DMS79 treated with DMSO at 0.1 percent for 48 hours (cell line): ENCODE data around the gene PROCR.
"Not testable (repeated sequence)": the region's sequence is repeated elsewhere in the genome, so short reads cannot be mapped to it uniquely, and the experiment has no call there.

Experiments used
- DNase-seq: peaks from one replicate; lab custom pipeline; 2025; lab: John Stamatoyannopoulos, UW

Gene PROCR

GRCh38 chr20:35171753-35172433 lies at the start of gene PROCR:
Gene PROCR, plus strand, starts transcription at chr20:35172072. Its CDS starts 83 bp downstream, at chr20:35172155.
- DNase-seq = peak; percentile 54

DNA sequence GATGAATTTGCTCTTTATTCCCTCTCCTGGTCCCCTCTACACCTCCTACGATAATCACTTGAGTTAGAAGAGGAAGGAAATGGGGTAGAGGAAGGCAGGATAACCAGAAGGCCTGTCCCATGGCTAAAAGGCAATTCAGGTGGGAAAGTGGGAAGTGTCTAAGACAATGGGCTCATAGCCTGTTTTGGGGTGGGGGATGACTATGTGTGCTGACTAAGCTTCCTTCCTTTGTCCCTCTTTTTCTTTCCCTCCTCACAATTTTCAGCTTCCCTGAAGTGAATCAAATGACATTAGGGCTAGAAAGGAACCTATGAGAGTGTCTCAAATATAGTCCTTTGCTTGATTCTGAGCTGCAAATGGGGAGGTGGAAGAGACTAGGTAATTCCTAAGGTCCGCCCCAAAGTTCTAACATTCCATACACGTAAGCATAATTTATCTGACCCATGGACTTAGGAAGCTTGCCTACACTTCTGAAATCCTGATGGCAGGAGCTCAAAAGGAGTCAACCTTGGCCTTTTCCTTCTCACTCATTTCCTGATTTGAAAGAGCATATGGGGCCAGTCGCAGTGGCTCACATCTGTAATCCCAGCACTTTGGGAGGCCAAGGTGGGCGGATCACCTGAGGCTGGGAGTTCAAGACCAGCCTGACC lies 49.0 kb upstream of the PROCR start:
- DNase-seq = no peak

- no peak for DNase-seq
Measured at GRCh38 chr20:35125753-35126152, 46.1 kb upstream of the PROCR start.

- DNase-seq = no peak
Measured at GRCh38 chr20:35129647-35130069, 42.2 kb upstream of the PROCR start.

DNA sequence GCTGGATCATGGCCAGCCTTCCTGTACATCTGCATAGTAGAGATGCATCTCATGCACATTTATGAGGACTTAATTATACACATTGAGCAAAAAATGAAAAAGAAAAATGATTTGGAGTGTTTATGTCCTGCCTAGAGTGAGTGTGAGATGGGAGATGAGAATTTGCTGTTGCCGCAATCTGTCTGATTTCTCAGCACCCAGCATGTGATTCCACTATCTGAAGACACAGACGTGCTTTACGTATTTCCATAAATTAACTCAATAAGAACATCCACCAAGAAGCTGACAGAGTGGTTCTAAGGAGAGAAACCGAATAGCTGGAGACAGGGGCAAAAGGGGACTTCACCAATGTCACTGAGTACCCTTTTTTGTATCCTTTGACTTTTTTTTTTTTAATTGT lies 39.9 kb upstream of the PROCR start:
- no peak for DNase-seq

- no peak for DNase-seq
Measured at GRCh38 chr20:35133031-35133430, 38.8 kb upstream of the PROCR start.

DNA sequence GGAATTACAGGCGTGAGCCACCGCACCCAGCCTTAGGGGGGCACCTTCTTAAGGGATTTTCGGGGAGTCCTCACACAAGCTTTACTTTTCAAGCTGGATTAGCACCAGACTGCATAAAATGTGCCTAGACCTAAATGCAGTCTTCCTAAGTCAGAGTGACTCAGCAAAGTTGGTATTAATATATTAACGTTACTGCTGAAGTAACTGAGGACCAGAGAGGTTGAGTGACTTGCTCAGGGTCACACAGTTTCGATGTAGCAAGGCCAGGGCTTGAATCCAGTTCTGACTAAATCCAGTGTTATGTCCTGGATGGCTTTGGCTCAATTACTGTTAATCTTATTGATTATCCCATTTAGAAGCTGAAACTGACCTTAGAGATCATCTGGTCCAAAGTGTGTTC lies 38.1 kb upstream of the PROCR start:
- no peak for DNase-seq

- DNase-seq = no peak
Measured at GRCh38 chr20:35134472-35134871, 37.4 kb upstream of the PROCR start.

GRCh38 chr20:35134880-35135279 lies 37.0 kb upstream of the PROCR start:
- DNase-seq = no peak

DNA sequence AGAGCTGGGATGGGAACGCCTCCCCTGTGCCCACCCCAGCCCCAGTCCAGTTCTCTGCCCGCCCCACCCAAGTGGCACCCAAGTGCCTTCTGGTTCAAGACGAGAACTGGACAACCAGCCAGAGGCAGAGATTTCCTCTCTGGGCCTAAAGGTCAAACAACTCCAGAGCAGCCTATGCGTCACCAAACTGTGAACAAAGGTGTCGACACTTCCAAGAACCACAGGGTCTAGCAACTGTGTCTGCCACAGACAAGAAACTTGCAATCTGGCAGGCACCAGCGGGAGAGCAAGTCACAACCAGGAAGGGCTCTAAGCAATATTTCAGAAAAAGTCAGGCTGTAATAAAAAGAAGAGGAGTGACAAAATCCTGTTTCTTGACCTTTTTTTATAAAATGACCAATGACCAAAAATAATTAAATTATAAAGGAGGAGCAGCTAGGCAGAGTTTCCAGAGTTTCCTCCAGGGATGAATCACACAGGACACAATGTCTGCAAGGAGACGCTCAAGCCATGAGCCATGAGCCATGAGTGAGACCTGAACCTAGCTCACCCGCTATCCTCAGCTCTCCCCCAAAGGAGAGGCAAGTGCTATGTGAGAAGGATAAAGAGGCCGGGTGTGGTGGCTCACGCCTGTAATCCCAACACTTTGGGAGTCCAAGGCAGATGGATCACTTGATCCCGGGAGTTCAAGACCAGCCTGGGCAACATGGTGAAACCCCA lies 35.8 kb upstream of the PROCR start:
- no peak for DNase-seq

- no peak for DNase-seq
Measured at GRCh38 chr20:35144694-35145093, 27.2 kb upstream of the PROCR start.

- DNase-seq = peak; percentile 64
Measured at GRCh38 chr20:35145141-35145564, 26.7 kb upstream of the PROCR start.

DNA sequence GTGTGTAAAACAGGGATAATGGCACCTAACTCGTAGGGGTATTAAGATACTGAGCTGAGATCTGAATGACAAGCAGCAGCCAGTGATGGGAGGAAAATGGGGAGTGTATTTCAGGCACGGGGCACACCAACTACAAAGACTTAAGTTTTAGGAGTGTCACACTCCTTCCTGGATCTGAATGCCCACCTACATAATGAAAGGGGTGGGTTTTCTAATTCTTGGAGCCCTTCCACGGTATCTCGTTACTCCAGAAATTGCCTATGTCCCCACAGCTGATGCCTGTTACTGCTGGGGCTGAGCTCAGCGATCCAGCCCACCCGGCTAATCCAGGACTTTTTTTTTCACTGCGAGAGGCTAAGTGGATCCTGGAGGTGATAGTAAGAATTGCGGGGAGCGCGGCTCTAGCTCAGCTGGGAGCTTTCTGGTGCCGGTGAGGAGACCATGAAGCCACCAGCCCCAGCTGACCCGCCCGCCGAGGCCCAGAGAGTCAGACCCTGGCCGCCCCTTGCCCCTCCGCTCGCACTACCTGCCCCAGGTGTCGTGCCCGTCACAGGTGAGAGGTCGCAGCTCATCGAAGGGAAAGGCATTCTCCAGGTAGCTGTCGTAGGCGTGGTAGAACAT lies 25.5 kb upstream of the PROCR start:
- no peak for DNase-seq

DNA sequence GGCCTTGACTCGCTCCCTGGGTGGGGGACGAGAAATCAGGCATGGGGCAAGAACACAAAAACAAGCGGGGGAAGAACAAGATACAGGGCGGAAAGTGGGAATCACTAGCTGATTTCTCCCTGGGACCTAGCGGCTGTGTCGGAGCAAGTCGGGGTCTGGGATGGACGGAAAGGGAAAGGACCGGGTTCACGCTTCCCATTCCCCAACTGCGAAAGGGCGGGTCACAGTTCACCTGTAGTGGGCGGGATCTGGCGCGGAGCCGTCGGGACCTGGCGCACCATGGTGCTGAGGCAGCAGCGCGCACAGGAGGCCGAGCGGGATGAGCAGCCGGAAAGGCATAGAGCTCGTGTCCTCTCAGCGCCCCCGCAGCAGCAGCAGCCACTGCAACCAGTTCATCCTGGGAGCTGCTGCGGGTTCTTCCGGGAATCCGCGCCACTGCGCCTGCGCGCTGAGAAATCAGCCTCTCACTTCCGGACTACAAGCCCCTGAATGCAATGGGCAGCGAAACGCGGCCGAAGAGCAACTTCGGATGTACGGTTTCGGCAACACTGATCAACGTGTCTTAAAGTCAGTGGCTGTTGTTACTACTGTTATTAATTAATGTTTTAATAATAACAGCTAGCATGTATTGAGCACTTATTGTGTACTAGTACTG lies 24.8 kb upstream of the PROCR start, which contains the start of gene EDEM2:
TSS of gene EDEM2 (minus strand) at position 417 of the 655 bp plus-strand sequence. CDS start at position 339, 78 bp downstream.
- DNase-seq = peak; percentile 81

DNA sequence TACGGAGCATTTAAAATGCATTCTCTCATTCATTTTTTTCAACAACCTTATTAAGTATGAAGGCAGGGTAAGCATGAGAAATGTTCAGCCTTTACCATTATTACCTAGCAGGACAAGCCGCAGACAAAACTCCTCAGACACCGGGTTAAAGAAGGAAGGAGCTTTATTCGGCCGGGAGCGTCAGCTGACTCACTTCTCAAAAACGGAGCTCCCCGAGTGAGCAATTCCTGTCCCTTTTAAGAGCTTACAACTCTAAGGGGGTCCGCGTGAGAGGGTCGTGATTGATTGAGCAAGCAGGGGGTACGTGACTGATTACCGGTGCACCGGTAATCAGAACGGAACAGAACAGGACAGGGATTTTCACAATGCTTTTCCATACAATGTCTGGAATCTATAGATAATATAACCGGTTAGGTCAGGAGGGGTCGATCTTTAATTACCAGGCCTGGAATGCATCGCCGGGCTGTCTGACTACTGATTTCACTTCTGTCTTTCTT lies 24.2 kb upstream of the PROCR start:
- DNase-seq = not testable (repeated sequence)

DNA sequence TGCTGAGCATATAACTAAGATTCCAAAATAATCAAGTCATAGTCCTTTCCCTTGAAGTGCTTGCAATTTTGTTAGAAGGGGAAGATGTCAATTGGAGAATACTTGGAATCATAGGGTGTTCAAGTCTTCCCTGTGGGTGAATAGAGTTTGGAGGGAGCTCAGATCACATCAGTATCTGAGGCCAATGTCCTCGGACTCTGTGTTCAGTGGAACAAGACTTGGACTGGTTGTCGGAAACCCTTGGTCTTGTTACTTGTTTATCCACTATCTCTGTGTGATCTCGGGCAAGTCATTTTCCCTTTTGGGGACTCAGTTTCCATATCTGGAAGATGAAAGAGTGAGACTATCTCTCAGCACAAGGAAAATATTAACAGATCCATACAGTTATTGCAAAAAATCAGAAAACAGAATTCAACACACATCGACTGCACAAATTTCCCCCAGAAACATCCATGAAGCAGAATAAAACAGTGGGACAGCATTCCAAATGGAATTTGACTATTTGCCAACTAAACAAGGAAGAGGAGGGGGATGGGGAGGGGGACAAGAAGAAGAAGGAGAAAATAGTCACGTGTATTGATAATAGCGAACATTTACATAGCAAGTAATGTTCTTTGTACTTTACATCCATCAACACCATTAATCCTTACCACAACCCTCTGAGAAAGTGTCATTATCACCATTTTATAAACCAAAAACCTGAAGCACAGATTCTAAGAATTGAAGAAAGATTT lies 20.9 kb upstream of the PROCR start:
- DNase-seq = no peak

DNA sequence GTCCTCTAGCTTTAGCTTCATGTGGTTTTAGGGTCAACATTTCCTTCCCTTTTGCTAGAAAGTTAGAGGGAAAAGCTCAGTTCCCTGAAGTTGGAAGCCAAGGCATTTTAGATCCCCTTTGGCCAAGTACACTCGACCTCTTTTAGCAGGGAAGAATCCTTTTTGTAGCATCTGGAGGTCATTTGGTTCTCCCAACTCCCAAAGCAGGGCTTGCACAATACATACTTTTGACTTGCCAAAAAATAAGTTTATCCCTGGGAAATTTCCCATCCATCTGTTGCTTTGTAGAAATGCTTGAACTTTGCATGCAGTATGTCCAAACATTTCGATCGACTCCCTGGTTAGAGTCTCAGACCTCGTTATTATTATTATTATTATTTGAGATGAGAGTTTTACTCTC lies 20.1 kb upstream of the PROCR start:
- DNase-seq = no peak

- DNase-seq = no peak
Measured at GRCh38 chr20:35155936-35156335, 15.9 kb upstream of the PROCR start.

DNA sequence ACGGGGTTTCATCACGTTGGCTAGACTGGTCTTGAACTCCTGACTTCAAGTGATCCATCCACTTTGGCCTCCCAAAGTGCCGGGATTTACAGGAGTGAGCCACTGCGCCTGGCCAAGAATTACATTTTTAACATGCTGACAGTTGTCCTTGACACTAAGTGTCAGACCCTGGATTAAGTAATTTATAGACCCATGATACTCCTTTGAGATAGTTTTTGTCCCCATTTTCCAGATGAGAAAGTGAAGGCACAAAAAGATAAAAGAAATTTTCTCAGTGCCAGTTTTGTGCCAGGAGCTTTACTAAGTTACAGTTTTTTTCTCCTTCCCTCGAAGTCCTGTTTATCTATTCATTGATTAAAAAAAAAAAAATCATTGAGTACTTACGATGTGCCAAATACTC lies 14.9 kb upstream of the PROCR start:
- DNase-seq = no peak

DNA sequence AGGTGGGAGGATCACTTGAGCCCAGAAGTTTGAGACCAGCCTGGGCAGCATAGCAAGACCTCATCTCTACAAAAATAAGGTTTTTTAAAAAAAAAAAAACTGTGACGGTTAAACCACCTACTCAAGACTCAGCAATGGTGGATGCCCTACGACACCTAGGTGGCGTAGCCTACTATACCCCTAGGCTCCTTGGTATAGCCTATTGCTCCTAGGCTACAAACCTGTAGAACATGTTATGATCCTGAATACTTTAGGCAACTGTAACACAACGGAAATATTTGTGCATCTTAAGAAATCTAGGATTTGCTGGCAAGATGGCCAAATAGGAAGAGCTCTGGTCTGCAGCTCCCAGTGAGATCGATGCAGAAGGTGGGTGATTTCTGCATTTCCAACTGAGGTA lies 11.5 kb upstream of the PROCR start:
- DNase-seq = not testable (repeated sequence)

DNA sequence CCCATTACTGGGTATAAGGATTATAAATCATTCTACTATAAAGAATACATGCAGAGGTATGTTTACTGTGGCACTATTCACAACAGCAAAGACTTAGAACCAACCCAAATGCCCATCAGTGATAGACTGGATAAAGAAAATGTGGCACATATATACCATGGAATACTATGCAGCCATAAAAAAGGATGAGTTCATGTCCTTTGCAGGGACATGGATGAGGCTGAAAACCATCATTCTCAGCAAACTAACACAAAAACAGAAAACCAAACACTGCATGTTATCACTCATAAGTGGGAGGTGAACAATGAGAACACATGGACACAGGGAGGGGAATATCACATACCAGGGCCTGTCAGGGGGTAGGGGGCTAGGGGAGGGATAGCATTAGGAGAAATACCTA lies 7.3 kb upstream of the PROCR start:
- not testable (repeated sequence) for DNase-seq
